Coronary artery (tissue), 2 donors: ENCODE data around the gene MYO6.

Experiments used
- DNase-seq: peaks from one replicate; pipeline ENCODE4 v3.0.0-alpha.2; 2017; ENCODE audit warnings: low spot score
- H3K27ac ChIP-seq, 2 donors: fragments of 200-600 bp; sonication (generic); one replicate each; pipeline ENCODE4 v1.5.1; 2016 to 2019
- H3K4me3 ChIP-seq: fragments of 200-600 bp; sonication (generic); 2 replicates; pipeline ENCODE4 v1.5.1; 2016; ENCODE audit warnings: mild to moderate bottlenecking, moderate library complexity
- TF ChIP-seq, protein P1 (sequence below): fragments of 200-600 bp; sonication (generic); IDR thresholded peaks from one replicate; pipeline ENCODE4 v1.5.1; 2019; ENCODE audit warnings: antibody characterized with exemption

MYO6 gene

DNA sequence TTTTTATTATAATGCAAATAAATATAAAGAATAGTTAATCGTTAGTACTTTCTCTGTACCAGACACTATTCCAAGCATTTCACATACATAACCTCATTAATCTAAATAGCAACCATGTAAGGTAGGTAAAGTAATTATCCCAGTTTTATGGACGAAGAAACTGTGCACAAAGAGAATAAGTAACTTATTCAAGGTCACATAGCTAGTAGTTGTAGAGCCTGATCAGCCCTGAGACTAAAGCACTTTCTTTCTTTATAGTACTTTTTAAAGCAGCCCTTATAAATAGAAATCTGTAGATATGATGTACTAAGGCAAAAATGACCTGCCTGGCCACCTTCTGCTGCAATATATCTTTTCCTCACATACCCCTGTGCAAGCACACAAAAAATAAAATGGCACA is 104.8 kb downstream of the MYO6 start:
- TF ChIP-seq, protein P1, sequence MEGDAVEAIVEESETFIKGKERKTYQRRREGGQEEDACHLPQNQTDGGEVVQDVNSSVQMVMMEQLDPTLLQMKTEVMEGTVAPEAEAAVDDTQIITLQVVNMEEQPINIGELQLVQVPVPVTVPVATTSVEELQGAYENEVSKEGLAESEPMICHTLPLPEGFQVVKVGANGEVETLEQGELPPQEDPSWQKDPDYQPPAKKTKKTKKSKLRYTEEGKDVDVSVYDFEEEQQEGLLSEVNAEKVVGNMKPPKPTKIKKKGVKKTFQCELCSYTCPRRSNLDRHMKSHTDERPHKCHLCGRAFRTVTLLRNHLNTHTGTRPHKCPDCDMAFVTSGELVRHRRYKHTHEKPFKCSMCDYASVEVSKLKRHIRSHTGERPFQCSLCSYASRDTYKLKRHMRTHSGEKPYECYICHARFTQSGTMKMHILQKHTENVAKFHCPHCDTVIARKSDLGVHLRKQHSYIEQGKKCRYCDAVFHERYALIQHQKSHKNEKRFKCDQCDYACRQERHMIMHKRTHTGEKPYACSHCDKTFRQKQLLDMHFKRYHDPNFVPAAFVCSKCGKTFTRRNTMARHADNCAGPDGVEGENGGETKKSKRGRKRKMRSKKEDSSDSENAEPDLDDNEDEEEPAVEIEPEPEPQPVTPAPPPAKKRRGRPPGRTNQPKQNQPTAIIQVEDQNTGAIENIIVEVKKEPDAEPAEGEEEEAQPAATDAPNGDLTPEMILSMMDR, result no peak
- Histone ChIP-seq H3K27ac (no peak overlapping the region), H3K4me3 (no peak overlapping the region)
- no peak for DNase-seq

DNA sequence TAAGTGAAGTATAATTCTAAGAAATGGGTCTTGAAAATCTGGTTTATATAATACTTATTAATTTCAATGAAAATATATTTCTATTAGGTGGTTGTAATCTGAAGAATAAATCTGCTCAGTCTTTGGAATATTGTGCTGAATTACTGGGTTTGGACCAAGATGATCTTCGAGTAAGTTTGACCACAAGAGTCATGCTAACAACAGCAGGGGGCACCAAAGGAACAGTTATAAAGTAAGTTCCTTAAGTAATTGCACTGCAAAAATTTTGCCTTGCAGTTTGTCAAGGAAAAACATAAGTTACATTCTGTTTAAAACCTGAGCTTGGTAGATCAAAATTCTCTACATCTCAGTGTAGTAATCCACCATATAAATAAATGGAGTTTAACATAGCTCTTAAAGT is 106.0 kb downstream of the MYO6 start:
- Histone ChIP-seq H3K27ac (no peak overlapping the region), H3K4me3 (no peak overlapping the region)
- DNase-seq, result no peak
- TF ChIP-seq, protein P1, result peak; percentile 31

- Histone ChIP-seq H3K4me3 (no peak overlapping the region), H3K27ac (no peak overlapping the region)
- DNase-seq, result no peak
- TF ChIP-seq, protein P1, result no peak
Measured at GRCh38 chr6:75856902-75857301, 107.9 kb downstream of the MYO6 start.

GRCh38 chr6:75863001-75863400 is 114.0 kb downstream of the MYO6 start:
- no peak overlapping the region for H3K27ac ChIP-seq
- TF ChIP-seq, protein P1, result no peak
- H3K4me3 ChIP-seq, result no peak overlapping the region
- DNase-seq, result no peak

GRCh38 chr6:75863784-75864183 is 114.7 kb downstream of the MYO6 start:
- no peak for DNase-seq
- Histone ChIP-seq H3K4me3 (no peak overlapping the region), H3K27ac (no peak overlapping the region)
- TF ChIP-seq, protein P1, result no peak

DNA sequence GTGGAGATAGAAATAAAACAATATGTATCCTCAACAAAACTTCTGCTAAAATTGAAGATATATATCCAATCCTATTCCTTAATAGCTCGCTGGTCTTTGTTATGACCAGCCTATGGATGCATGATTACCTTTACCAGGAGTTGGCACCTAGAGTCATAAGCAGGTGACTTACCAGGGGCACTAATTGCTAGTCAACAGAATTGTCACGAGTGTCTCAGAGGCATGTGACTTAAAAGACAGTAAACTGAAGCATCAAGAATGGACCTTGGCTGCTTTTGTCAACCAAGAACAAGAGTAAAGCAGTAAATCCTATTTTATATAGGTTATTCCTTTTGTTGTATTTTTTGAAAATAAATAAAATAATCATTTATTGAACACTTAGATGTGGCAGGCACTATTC is 115.4 kb downstream of the MYO6 start:
- DNase-seq, result no peak
- Histone ChIP-seq H3K27ac (no peak overlapping the region), H3K4me3 (no peak overlapping the region)
- TF ChIP-seq, protein P1, result no peak

GRCh38 chr6:75870389-75870788 is 121.3 kb downstream of the MYO6 start:
- TF ChIP-seq, protein P1, result no peak
- DNase-seq, result no peak
- no peak overlapping the region for H3K4me3 ChIP-seq
- H3K27ac ChIP-seq, result no peak overlapping the region
